Endothelial cell of umbilical vein (primary cell): ENCODE data around the gene ARRB1.
"Not testable (repeated sequence)": the region's sequence is repeated elsewhere in the genome, so short reads cannot be mapped to it uniquely, and the experiment has no call there.

Experiments used
- EZH2 ChIP-seq: IDR thresholded peaks from 2 replicates; pipeline ENCODE4 v1.6.1; 2012; ENCODE audit warnings: borderline replicate concordance, low read depth, mild to moderate bottlenecking, moderate library complexity, low read length, inconsistent platforms; ENCODE audit not compliant: severe bottlenecking
- GATA2 ChIP-seq: IDR thresholded peaks from 2 replicates; pipeline ENCODE4 v1.7.0; 2011; ENCODE audit warnings: low read depth, mild to moderate bottlenecking, moderate library complexity, mixed read lengths, low read length; ENCODE audit not compliant: insufficient read length, insufficient read depth
- POLR2A ChIP-seq: IDR thresholded peaks from 2 replicates; pipeline ENCODE4 v1.6.1; 2012; ENCODE audit warnings: low read depth, mild to moderate bottlenecking, control low read depth, low read length
- POLR2AphosphoS5 ChIP-seq: IDR thresholded peaks from 2 replicates; pipeline ENCODE4 v1.6.1; 2012; ENCODE audit warnings: low read depth, mild to moderate bottlenecking, control low read depth, low read length, moderate library complexity; ENCODE audit not compliant: insufficient read depth

DNA sequence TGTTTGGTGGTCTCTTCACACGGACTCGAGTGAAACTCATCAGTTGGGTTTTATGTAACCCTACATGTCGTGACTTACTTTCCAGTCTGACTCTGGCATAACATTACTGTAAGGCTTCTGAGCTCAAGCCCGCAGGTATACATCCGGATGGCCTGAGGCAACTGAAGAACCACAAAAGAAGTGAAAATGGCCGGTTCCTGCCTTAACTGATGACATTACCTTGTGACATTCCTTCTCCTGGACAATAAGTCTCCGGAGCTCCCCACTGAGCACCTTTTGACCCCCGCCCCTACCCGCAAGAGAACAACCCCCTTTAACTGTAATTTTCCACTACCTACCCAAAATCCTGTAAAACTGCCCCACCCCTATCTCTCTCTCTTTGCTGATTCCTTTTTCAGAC, 19.7 kb downstream of the ARRB1 start:
- TF ChIP-seq POLR2AphosphoS5, POLR2A, GATA2, EZH2: not testable (repeated sequence)
